ENCODE results near the gene TP53RK. TPM values are rescaled to one million over a fixed set of nuclear protein-coding genes. Genes with fewer than 3 reads are reported as not detected.
A peak's percentile ranks its signal among the peaks of the same experiment; 100 is the strongest.

TP53RK gene
- total RNA-seq, 1 experiment from 2014 or later = 21.5 TPM

GRCh38 chr20:46683011-46683667 lies 6.1 kb downstream of the TP53RK start:
- Histone ChIP-seq H3K27ac (ENCODE audit: insufficient read length, low read depth, low read length) (no peak overlapping the region), H3K23me2 (ENCODE audit: insufficient read length, low read depth, low read length, poor library complexity, severe bottlenecking) (peaks cover 6% of the 10 kb centered on the region), H3K27me3 (ENCODE audit: insufficient read depth, low read length) (no peaks in the 10 kb centered on the region), H2BK5ac (ENCODE audit: insufficient read length, low read length) (no peak overlapping the region), H3K4ac (ENCODE audit: low read depth, low read length) (no peak overlapping the region), H3K79me2 (ENCODE audit: insufficient read depth, low read length) (peaks cover 8% of the 10 kb centered on the region; the same call in 1 of the 2 replicates), H2BK120ac (ENCODE audit: low read depth, low read length, poor library complexity, severe bottlenecking) (no peak overlapping the region), H3K4me2 (ENCODE audit: insufficient read depth, insufficient read length, low read length) (peak overlapping the region; percentile 83), H3K56ac (ENCODE audit: insufficient read length, low read depth, low read length) (no peak overlapping the region), H2AFZ (ENCODE audit: low read length) (no peak overlapping the region), H3K9me3 (ENCODE audit: control insufficient read depth, low read depth, low read length) (no peaks in the 10 kb centered on the region), H3K4me1 (ENCODE audit: insufficient read depth, low read length) (peaks cover 13% of the 10 kb centered on the region; the same call in 1 of the 2 replicates), H3K79me1 (ENCODE audit: insufficient read depth, low read depth, low read length, poor library complexity, severe bottlenecking) (peaks cover 7% of the 10 kb centered on the region), H3K23ac (ENCODE audit: insufficient read length, low read depth, low read length) (no peak overlapping the region), H3K18ac (ENCODE audit: insufficient read length, low read depth, low read length) (no peak overlapping the region), H2BK15ac (ENCODE audit: low read depth, low read length) (no peak overlapping the region), H4K91ac (ENCODE audit: insufficient read length, low read depth, low read length) (no peak overlapping the region), H3K14ac (ENCODE audit: insufficient read depth, low read length) (peak overlapping the region; percentile 19; the same call in 1 of the 2 replicates), H4K20me1 (ENCODE audit: control insufficient read depth, insufficient read depth, insufficient read length) (peaks cover 2% of the 10 kb centered on the region), H4K8ac (replicated peaks; ENCODE audit: insufficient read length, low read depth, low read length) (no peak overlapping the region), H3K9ac (ENCODE audit: extremely low read depth, insufficient read length, low read length) (peak overlapping the region; percentile 68), H2BK20ac (ENCODE audit: low read depth, low read length, poor library complexity, severe bottlenecking) (no peak overlapping the region), H4K5ac (ENCODE audit: insufficient read length, low read depth, low read length) (no peak overlapping the region), H2BK12ac (ENCODE audit: insufficient read length, low read depth, low read length) (no peak overlapping the region), H3T11ph (ENCODE audit: low read length) (no peak overlapping the region), H2AK5ac (ENCODE audit: insufficient read length, low read length) (no peak overlapping the region)
- Mint-ChIP-seq H3K27ac (peak overlapping the region; percentile 81 to 97 (median 85)), H3K4me3 (peak overlapping the region; percentile 78 to 85), H3K27me3 (ENCODE audit: low read depth) (no peaks in the 10 kb centered on the region), H3K4me1 (peaks cover 59 to 60% of the 10 kb centered on the region in 2 experiments), H3K36me3 (ENCODE audit: insufficient read depth in 1 of 3, low read depth in 3 of 3) (peaks cover 28 to 56% (median 52%) of the 10 kb centered on the region in 3 experiments), H3K9me3 (peaks cover 0 to 3% of the 10 kb centered on the region in 2 experiments; a peak in 1 of 5 replicates)
- no peak for TF ChIP-seq CTCF (conservative IDR thresholded peaks at IDR 0.05)
- WGBS (ENCODE audit: extremely low coverage, insufficient read length, low lambda C conversion rate) = no CpG with 5 or more reads among the region's 12 CpGs
- DNase-seq = no peak
